ENCODE data around the gene FAM20C. TPM values are rescaled to one million over a fixed set of nuclear protein-coding genes. Genes with fewer than 3 reads are reported as not detected.
"Not testable (repeated sequence)": the region's sequence is repeated elsewhere in the genome, so short reads cannot be mapped to it uniquely, and the experiment has no call there.

Gene FAM20C
- total RNA-seq, 1 experiment from 2014 or later, result 132 TPM

GRCh38 chr7:242826-243579 is 50.6 kb downstream of the FAM20C start:
- not testable (repeated sequence) for DNase-seq (ENCODE audit: low spot score)

GRCh38 chr7:243580-243978 is 51.2 kb downstream of the FAM20C start:
- not testable (repeated sequence) for DNase-seq (ENCODE audit: low spot score)

- DNase-seq (ENCODE audit: low spot score), result no peak
Measured at GRCh38 chr7:244974-245373, 52.6 kb downstream of the FAM20C start.

GRCh38 chr7:245574-246295 is 53.4 kb downstream of the FAM20C start:
- no peak for DNase-seq (ENCODE audit: low spot score)

- no peak for DNase-seq (ENCODE audit: low spot score)
Measured at GRCh38 chr7:246451-246850, 54.1 kb downstream of the FAM20C start.

GRCh38 chr7:247181-247580 is 54.8 kb downstream of the FAM20C start:
- DNase-seq (ENCODE audit: low spot score), result no peak

- no peak for DNase-seq (ENCODE audit: low spot score)
Measured at GRCh38 chr7:247636-248035, 55.3 kb downstream of the FAM20C start.

- no peak for DNase-seq (ENCODE audit: low spot score)
Measured at GRCh38 chr7:248732-249435, 56.5 kb downstream of the FAM20C start.

GRCh38 chr7:249989-250388 is 57.6 kb downstream of the FAM20C start:
- no peak for DNase-seq (ENCODE audit: low spot score)

- DNase-seq (ENCODE audit: low spot score), result no peak
Measured at GRCh38 chr7:250523-250922, 58.2 kb downstream of the FAM20C start.

GRCh38 chr7:251005-251404 is 58.6 kb downstream of the FAM20C start:
- no peak for DNase-seq (ENCODE audit: low spot score)

GRCh38 chr7:251446-252175 is 59.2 kb downstream of the FAM20C start:
- no peak for DNase-seq (ENCODE audit: low spot score)

- DNase-seq (ENCODE audit: low spot score), result no peak
Measured at GRCh38 chr7:252216-252965, 60.0 kb downstream of the FAM20C start.

- no peak for DNase-seq (ENCODE audit: low spot score)
Measured at GRCh38 chr7:252981-253380, 60.6 kb downstream of the FAM20C start.

GRCh38 chr7:253581-254336 is 61.4 kb downstream of the FAM20C start:
- no peak for DNase-seq (ENCODE audit: low spot score)

GRCh38 chr7:254337-255037 is 62.1 kb downstream of the FAM20C start:
- no peak for DNase-seq (ENCODE audit: low spot score)

- DNase-seq (ENCODE audit: low spot score), result no peak
Measured at GRCh38 chr7:255038-255435, 62.7 kb downstream of the FAM20C start.

GRCh38 chr7:255721-256361 is 63.5 kb downstream of the FAM20C start:
- no peak for DNase-seq (ENCODE audit: low spot score)

GRCh38 chr7:256461-256940 is 64.1 kb downstream of the FAM20C start:
- DNase-seq (ENCODE audit: low spot score), result no peak

All from H4 (cell line).